NCI-H82 treated with DMSO at 0.1 percent for 48 hours (cell line): Measurements from ENCODE around the gene TOR1A.
"Not testable (repeated sequence)": the region's sequence is repeated elsewhere in the genome, so short reads cannot be mapped to it uniquely, and the experiment has no call there.

ENCODE experiments used
- DNase-seq: peaks from one replicate; lab custom pipeline; 2025; ENCODE audit not compliant: unreplicated experiment; lab: John Stamatoyannopoulos, UW

Gene TOR1A

DNA sequence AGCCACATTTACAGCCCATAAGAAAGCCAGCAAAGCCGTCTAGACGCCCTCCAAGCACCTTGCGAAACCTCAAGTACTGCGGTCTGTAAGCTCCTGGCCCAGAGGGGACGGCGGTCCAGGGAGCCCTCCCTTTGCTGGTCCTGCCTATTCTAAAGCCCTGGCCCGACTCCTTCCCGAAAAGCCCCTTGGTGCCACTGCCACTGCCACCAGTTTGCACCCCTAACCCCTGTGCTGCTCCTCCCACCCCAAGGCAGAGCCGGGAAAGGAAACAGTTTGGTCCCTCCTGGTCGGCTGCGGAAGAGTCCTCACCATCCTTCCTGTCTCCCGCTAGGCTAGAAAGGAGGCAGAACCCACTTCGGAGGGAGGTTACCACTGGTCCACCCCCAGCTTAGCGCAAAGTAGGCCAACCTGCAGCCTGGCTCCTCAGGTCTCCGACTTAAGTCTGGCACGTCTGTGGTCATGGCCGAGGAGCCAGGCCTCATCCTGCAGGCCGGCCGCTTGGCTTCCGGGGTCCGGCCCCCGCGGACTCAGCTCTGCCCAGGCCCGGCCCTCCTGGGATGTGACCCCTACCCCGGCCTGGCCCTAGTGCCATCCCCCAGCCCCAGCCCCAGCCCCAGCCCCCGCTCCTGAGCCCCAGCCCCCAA lies 916 bp downstream of the TOR1A start:
- DNase-seq, result no peak

DNA sequence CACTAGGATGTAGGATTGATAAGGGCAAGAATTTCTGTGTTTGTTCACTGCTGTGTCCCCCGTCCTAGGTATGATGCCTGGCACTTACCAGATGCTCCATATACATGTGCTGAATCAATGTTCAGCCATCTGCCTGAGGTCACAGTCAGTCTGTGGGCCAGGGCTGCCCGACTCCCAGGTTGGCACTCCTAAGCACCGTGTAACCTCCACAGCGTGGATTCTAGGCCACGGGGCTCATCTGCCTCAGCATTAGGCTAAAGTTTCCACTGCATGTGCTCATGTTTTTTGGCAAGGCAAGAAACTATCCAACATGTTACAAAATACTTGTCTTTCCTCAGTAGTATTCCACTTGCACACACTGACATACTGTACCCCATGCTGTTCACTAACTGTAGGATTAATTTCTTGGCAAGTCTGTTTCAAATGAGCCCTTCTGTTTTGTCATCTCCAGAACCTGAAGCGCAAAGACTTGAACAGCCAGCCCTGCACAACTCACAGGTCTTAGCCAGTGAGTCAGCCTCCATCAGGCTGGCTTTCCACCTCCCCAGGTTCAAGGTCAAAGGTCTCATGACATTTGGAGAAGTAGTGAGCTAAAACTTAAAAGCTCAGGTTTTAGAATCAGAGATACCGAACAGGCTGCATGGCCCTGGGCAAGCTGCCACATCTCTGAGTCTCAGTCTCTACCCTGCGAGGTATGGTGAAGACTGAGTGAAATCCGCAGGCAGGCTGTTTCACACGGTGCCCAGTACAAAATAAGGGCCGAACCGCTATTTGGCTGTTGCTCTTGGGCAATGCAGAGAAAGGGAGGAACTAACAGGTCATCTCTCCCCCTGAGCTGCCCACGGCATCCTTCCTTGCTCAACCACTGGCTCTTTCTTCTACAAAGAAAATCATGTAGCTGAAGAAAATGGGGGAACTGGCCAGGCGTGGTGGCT lies 7.2 kb downstream of the TOR1A start:
- no peak for DNase-seq

DNA sequence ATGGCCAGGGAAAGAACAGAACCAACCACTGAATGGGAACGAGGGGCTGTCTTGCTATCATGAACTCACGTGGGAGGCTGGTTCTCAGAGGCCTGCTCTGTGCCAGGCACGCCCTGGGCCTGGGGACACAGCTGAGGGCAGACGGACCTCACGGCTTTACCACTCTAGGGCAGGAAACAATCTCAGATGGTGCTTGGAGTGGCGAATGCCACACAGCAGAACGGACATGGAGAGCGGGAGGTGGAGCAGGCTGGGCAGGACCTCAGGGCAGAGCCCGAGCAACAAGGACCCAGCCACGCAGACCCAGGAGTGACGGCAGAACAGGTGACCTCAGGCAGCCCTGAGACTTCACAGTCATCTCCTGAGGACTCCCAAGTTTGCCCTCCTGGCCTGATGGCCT lies 8.7 kb downstream of the TOR1A start:
- no peak for DNase-seq

DNA sequence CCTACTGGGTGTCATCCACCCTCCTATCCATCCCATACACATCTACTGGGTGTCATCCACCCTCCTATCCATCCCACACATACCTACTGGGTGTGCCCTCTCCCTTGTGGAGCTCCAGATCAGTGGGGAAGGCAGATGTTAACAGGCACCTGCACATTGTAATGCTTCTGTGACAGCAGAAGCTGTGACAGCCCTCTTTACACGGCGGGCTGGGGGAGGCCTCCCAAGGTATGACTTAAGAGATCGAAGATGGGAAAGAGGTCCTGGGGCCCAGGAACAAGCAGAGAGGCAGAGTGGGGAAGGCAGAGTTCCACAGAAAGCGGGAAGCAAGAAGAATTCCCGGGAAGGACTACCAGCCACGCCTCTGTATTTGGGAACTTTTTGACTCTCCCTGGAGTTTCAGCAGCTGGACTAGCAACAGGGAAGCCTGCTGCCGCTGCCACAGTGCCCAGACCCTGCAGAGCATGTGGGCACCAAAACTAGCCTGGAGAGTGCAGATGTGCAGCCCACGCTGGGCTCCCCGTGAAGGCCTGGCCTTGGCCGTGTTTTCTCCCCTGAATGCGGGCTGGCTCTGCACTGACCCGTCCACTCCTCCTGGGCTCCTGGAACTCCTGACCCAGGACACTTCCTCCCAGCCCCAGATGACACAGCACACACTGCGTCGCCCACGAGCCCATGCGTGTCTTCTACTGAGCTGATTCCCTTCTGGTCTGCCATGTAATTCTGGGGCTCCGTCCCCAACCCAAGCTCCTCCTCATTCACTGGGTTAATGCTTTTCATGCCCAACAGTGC lies 9.3 kb downstream of the TOR1A start:
- no peak for DNase-seq

DNA sequence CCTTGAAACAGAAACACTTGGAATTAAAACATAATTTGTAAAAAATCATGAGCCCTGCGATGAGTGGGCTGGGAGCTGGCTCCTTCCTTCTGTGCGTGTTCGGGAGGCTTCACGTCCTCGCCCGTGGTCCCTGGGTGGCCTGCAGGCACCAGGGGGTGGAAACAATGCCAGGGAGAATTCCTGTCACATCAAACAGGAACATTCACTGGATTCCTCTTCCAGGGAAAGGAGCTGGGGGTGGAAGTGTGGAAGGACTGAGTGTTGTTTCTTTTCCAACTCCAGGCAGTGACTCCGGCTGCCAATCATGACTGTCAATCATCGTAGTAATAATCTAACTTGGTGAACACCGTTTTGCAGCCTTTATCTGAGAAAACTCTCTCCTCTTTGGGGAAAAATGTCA lies 10.3 kb downstream of the TOR1A start:
- DNase-seq, result no peak

DNA sequence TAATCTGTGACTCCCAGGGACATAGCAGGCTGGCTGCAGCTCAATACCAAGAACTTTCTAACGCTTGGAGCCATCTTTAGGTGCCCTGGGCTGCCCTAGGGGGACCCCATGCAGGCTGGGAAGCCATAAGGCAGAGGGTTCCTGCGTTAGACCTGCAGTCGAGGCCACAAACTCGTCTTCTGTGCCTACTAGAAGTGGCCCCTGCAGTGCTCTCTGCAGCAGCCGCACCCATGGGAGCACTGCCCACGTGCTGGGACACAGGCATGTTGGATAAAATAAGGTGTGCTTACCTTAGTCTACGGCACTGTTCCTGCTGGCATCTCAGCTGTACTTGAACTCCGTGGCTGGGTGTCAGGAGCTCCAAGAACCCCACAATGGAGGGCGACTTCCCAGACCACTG lies 11.6 kb downstream of the TOR1A start:
- no peak for DNase-seq

DNA sequence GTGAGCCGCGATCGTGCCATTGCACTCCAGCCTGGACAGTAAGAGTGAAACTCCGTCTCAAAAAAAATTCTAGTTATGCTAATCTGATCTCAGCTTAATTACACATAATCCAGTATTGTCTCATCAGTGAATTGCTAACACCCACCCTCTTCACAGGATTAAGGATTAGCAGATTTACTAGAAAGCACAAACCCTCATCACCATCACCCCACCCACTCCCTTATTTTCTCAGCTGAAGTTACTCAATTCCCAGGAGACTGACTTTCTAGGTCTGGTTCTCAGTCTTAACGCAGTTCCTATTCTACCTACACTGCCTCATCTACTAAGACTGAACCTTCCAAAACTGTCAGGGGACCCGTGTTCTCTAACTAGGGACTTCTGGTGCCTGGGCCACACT lies 12.0 kb downstream of the TOR1A start:
- peak; percentile 92 for DNase-seq

DNA sequence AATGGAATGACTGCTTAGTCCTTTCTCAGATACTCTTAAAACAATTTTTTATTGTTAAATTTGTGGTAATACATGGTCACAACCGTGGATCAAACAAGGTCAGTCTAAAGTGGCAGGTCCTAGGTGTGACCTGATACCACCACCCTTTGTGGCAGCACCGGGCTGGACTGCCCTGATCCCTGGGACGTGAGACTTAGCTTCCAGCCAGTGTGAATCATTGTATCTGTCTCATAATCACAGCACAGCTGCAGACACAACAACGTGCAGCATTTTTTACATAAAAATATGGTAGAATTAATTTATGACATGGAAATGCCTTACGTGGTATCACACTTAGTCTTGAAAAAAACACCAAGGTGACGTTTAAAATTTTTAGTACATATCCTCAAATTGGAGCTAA lies 13.1 kb downstream of the TOR1A start:
- no peak for DNase-seq

DNA sequence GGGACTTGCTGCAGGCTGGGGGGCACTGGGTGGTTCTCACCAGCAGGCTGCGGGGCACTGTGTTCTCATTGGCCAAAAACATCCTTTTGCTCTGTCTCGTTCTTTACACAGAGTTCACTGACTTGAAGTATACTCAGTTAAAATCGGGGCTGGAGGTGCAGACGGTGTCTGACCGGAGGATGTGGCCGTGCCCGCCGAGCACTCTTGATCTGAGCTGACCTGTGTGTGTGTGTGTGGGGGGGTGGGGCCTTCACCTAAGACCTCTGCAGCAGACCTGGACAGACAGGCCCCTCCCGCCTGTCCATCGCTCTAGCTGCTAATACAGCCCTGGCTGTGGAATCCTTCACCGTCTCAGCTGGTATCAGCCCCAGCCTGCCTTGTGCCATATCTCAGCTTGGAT lies 13.8 kb downstream of the TOR1A start:
- no peak for DNase-seq

DNA sequence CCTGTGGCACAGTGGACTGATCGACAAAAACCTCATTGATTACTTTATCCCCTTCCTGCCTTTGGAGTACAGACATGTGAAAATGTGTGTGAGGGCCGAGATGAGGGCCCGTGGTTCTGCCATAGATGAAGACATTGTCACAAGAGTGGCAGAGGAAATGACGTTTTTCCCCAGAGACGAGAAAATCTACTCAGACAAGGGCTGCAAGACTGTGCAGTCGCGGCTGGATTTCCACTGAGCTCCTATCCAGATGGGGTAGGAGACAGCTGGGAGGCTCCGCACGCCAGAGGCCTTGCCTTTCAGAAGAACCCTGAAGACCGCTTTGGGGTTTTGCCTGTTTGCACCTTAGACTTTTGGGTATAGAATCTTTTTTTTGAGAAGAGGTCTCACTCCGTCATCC lies 14.6 kb downstream of the TOR1A start:
- DNase-seq, result no peak

DNA sequence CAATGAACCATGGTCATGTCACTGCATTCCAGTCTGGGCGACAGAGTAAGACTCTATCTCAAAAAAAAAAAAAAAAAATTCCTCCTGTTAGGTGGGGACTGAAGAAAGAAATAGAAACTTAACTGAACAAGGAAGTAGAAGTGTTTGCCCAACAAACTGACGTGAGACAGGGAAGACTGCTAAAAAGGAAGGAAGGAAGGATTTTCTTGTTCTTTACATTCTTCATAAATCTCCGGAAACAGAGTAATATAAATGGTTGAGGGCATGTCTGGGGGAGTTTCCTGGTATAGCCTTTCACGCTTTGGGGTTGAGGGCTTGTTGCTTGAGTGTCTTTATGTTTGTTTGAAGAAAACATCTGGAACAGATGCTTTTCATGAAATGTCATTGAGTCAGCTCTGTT lies 17.9 kb downstream of the TOR1A start:
- no peak for DNase-seq

DNA sequence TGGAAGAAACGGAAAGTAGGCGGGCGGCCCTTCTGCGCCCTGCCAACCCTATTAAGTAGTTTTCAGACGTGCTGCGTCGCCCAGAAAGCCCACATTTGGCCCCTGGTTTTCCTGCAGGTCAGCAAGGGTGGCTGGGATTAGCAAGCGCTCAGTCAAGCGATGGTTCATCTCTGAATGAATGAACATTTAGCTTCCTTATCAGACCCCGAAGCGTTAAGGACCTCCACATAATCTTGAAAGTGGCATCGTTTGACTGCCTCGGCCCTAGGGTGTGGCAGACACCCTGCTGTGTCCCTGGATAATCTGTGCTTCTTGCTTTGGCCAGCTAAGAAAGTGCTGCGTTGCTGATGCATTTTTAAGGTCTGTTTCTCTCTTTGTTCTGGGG lies 20.3 kb downstream of the TOR1A start:
- no peak for DNase-seq

DNA sequence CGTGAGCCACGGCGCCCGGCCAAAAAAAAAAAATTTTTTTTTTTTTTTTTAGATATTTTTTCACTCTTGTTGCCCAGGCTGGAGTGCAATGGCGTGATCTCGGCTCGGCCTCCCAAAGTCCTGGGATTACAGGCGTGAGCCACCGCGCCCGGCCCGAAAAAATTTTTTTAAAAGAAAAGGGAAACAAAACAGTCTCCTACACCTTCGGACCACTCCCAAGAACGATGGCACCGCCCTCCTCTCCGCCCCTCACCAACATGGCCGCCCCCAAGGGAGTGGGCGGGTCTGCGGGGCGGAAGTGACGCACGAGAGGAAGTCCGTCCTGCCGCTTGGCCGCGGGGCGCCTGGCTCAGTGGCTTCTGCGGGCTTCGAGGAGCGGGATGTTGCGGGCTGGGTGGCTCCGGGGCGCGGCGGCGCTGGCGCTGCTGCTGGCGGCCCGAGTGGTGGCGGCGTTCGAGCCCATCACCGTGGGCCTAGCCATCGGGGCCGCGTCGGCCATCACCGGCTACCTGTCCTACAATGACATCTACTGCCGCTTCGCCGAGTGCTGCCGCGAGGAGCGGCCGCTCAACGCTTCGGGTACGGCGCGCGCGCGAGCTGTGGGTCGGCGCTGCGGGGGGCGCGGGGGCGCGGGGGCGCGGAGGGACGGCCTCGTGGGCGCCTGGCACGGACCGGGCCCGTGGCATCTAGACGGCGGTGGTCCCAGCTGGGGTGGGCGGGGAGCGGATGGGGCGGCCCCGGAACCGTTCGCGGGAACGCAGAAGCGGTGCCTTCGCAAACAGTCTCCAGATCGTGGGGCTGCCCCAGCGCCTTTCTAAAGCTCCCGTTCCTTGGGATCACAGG lies 20.9 kb downstream of the TOR1A start, which contains the start of gene TOR1B:
TOR1B (plus strand) TSS at position 352 of the 843 bp plus-strand sequence; CDS start at position 381, 29 bp downstream.
- peak; percentile 60 for DNase-seq

DNA sequence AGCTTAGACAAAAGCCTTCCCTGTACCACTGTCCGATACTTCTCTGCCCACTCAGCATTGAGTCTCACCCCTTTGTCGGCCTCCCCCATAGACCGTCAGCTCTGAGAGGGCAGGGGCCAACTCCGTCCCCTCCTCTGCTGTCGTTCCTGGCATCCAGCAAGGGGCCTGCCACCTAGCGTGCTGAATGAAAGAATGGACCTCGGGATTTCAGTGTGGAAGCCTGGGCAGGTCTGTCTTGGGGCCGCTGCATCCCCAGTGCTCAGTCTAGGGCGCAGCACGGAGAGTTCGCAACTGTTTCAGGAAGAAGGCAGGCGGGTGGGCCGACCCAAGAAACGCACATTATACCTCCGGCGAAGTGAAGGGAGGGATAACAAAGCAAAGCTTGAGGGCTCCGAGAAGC lies 22.4 kb downstream of the TOR1A start:
- no peak for DNase-seq

DNA sequence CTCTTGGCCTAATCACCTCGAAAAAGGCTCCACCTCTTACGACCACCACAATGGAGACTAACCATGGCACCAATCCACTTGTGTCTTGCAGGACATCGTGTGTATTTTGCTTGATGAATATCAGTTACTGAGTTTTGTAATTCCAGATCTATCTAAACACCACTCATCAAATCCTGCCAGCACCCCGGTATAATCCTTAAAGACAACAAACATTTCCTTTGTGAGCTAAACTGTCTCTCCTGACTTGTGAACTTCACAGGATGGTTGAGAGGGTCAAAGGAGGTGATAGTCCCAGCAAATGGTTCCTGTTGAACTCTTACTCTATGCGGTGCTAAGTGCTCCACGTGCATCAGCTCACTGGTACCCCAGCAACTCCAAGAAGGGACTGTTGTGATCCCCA lies 25.0 kb downstream of the TOR1A start:
- DNase-seq, result no peak

DNA sequence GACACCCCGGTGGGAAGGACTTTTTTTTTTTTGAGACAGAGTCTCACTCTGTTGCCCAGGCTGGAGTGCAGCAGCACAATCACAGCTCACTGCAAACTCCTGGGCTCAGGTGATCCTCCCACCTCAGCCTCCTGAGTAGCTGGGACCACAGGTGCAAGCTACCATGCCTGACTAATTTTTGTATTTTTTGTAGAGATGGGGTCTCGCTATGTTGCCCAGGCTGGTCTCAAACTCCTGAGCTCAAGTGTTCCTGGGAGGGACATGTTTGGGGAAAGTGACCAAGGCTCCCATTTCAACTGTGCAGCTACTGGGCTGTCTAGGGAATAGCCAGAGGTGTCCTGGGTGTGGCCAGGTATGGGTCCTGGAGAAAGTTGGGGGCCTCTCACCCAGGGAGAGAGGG lies 27.9 kb downstream of the TOR1A start:
- not testable (repeated sequence) for DNase-seq

DNA sequence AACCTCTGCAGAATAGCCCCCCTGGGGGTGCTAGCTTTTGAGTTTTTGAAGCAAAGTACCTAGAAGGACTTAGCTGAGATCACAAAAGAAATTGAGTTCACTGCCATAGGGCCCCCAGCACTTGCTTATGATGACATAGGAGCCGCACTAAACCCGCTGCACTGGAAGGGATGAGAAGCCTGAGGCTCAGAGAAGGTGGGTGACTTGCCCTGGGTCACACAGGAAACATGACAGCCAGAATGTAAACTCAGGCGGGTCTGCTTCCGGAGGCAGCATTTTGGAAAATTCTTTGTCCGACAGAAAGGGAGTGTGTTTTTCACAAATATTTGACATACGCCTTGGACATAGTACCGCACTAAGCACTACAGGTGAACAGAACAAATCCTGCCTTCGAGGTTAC lies 29.4 kb downstream of the TOR1A start:
- DNase-seq, result no peak

DNA sequence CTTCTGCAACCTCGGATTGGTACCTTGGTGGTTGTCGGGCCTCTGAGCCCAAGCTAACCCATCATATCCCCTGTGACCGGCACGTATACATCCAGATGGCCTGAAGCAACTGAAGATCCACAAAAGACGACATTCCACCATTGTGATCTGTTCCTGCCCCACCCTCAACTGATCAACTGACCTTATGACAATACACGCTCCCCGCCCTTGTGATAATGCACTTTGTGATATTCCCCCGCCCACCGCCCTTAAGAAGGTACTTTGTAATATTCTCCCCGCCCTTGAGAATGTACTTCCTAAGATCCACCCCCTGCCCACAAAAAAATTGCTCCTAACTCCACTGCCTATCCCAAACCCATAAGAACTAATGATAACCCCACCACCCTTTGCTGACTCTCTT lies 37.5 kb downstream of the TOR1A start:
- DNase-seq, result no peak

DNA sequence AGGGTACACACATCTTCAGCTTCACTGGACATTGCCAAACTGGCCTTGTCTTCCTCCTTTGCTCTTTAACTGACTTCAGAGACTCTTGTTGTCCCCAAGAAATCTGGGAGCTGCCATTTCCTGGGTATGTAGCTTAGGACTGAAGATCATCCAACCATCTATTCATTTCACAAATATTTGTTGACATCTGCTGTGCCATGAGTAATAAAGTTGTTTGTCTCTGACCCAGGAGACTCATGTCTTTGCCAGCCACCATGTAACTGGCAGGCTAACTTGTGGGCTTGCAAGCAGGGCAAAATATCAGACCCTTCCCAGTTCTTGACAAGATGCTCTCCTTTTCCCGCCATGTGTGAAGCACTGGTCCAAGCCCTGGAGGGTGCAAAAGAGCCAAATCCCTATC lies 38.1 kb downstream of the TOR1A start:
- DNase-seq, result no peak

DNA sequence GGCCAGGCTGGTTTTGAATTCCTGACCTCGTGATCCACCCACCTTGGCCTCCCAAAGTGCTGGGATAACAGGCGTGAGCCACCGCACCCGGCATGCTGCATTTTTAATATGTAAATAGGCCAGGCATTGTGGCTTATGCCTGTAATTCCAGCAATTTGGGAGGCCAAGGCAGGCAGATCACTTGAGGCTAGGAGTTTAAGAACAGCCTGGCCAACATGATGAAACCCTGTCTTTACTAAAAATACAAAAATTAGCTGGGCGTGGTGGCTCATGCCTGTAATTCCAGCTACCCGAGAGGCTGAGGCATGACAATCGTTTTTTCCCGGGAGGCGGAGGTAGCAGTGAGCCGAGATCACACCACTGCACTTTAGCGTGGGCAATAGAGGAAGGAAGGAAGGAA lies 39.0 kb downstream of the TOR1A start:
- not testable (repeated sequence) for DNase-seq
